Measurements from ENCODE around the gene GSK3B.
A peak's percentile ranks its signal among the peaks of the same experiment; 100 is the strongest.

GSK3B gene

DNA sequence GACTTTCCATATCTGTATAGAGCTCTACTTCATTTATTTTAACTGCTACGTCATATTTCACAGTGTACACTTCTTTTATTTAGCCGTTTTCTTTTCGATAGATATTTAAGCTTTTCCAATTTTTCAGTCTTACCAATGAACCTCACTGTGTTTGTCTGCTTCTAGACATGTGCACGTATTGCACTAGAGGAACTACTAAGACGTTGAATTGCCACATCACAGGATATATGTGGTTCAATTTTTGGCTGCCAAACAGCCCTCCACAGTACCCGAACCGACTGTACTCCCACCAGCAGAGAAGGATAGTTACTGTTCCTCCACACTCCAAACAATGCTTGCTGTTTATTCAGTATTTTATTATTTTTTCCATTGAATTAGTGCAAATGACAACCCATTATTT, 310.4 kb downstream of the GSK3B start:
- H3K36me3 ChIP-seq = no peaks in the 10 kb centered on the region
- TF ChIP-seq, protein P1, sequence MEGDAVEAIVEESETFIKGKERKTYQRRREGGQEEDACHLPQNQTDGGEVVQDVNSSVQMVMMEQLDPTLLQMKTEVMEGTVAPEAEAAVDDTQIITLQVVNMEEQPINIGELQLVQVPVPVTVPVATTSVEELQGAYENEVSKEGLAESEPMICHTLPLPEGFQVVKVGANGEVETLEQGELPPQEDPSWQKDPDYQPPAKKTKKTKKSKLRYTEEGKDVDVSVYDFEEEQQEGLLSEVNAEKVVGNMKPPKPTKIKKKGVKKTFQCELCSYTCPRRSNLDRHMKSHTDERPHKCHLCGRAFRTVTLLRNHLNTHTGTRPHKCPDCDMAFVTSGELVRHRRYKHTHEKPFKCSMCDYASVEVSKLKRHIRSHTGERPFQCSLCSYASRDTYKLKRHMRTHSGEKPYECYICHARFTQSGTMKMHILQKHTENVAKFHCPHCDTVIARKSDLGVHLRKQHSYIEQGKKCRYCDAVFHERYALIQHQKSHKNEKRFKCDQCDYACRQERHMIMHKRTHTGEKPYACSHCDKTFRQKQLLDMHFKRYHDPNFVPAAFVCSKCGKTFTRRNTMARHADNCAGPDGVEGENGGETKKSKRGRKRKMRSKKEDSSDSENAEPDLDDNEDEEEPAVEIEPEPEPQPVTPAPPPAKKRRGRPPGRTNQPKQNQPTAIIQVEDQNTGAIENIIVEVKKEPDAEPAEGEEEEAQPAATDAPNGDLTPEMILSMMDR (IDR thresholded peaks at IDR 0.05) = no peak

DNA sequence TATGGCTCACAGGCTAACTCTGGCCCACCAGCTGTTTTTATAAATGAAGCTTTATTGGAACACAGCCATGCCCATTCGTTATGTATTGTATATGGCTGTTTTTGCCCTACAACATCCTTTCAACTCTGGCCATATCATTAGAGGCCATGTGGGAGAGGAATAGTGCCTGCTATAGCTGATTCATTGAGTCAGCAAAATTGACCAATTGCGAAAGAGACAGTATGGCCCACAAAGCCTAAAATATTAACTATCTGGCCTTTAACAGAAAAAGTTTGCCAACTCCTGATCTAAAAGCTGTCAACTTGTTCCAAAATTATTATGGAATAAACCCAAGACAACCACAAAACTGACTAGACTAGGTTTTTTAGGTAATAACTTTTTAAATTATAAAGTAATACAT, 311.0 kb downstream of the GSK3B start:
- TF ChIP-seq, protein P1 (IDR thresholded peaks at IDR 0.05) = no peak
- peaks cover 27 to 50% of the 10 kb centered on the region in 2 experiments for H3K4me1 ChIP-seq (ENCODE audit: control insufficient read depth in 1 of 2, insufficient read depth in 1 of 2, low read depth in 1 of 2, low read length in 1 of 2)
- no peaks in the 10 kb centered on the region for H3K36me3 ChIP-seq
- H3K27me3 ChIP-seq = no peaks in the 10 kb centered on the region
- no peak overlapping the region for H3K27ac ChIP-seq
- H3K4me3 ChIP-seq (ENCODE audit: low read depth in 1 of 2, low read length in 1 of 2) = no peak overlapping the region
- H3K9me3 ChIP-seq = no peaks in the 10 kb centered on the region

More for the DNA sequence above, 310.4 kb downstream of the GSK3B start:
- Histone ChIP-seq H3K4me3 (ENCODE audit: low read depth in 1 of 2, low read length in 1 of 2) (no peak overlapping the region), H3K27ac (no peak overlapping the region), H3K4me1 (ENCODE audit: control insufficient read depth in 1 of 2, insufficient read depth in 1 of 2, low read depth in 1 of 2, low read length in 1 of 2) (peaks cover 27 to 50% of the 10 kb centered on the region in 2 experiments), H3K9me3 (no peaks in the 10 kb centered on the region), H3K27me3 (no peaks in the 10 kb centered on the region)

DNA sequence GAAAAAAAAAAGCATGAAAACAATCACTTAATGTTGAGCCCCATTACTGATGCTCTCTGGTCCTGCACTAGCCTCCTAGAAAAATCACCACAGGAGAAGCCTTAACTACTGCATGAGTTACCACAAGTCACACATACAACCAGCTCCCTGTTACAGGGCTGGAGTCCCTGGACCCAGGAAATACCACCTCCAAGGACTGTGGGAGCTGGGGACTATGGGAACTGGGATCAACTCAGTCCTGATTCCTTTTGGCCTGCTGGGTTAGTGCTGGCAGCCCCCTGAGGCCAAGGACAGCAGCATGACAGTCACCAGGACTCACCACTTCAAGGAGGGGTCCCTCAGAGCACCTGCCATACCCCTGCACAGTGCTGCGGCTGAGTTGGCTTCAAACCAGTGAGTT, 311.8 kb downstream of the GSK3B start:
- H3K36me3 ChIP-seq = no peaks in the 10 kb centered on the region
- TF ChIP-seq, protein P1 (IDR thresholded peaks at IDR 0.05) = no peak
- no peak overlapping the region for H3K4me3 ChIP-seq (ENCODE audit: low read depth in 1 of 2, low read length in 1 of 2)
- no peaks in the 10 kb centered on the region for H3K27me3 ChIP-seq
- H3K27ac ChIP-seq = no peak overlapping the region
- H3K9me3 ChIP-seq = no peaks in the 10 kb centered on the region
- H3K4me1 ChIP-seq (ENCODE audit: control insufficient read depth in 1 of 2, insufficient read depth in 1 of 2, low read depth in 1 of 2, low read length in 1 of 2) = peaks cover 27 to 50% of the 10 kb centered on the region in 2 experiments

DNA sequence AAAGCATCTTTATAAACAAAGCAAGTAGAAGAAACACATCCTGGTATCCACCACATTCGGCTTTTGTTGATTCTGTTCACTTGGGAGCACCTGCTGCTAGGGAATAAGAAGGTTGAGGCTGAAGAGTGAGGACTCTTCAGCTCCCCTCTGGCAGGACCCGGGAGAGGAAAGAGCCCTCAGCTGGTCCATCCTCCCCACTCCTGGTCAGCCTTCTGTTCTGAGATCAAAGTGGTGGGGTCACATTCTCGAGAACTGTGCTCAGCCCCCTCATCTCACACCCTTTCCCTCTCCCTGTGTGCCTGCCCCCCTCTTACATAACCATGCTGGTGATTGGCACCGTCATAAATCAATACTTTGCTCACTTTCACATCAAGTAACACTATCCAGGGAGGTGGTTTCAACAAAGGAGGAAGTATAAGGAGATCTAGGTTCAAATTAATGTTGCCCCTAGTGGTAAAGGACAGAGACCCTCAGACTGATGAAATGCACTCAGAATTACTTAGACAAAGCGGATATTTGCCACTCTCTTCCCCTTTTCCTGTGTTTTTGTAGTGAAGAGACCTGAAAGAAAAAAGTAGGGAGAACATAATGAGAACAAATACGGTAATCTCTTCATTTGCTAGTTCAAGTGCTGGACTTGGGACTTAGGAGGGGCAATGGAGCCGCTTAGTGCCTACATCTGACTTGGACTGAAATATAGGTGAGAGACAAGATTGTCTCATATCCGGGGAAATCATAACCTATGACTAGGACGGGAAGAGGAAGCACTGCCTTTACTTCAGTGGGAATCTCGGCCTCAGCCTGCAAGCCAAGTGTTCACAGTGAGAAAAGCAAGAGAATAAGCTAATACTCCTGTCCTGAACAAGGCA, 312.7 kb downstream of the GSK3B start, which contains the start of gene NR1I2:
Gene NR1I2 (plus strand): TSS at position 772 of the 869 bp plus-strand sequence.
- Histone ChIP-seq H3K9me3 (no peaks in the 10 kb centered on the region), H3K27me3 (no peaks in the 10 kb centered on the region), H3K4me3 (ENCODE audit: low read depth in 1 of 2, low read length in 1 of 2) (no peak within 1 kb of the TSS), H3K27ac (peak within 1 kb of the TSS; percentile 19), H3K4me1 (ENCODE audit: control insufficient read depth in 1 of 2, insufficient read depth in 1 of 2, low read depth in 1 of 2, low read length in 1 of 2) (peaks cover 27 to 50% of the 10 kb centered on the region in 2 experiments), H3K36me3 (no peaks in the 10 kb centered on the region)
- TF ChIP-seq, protein P1 (IDR thresholded peaks at IDR 0.05) = no peak

DNA sequence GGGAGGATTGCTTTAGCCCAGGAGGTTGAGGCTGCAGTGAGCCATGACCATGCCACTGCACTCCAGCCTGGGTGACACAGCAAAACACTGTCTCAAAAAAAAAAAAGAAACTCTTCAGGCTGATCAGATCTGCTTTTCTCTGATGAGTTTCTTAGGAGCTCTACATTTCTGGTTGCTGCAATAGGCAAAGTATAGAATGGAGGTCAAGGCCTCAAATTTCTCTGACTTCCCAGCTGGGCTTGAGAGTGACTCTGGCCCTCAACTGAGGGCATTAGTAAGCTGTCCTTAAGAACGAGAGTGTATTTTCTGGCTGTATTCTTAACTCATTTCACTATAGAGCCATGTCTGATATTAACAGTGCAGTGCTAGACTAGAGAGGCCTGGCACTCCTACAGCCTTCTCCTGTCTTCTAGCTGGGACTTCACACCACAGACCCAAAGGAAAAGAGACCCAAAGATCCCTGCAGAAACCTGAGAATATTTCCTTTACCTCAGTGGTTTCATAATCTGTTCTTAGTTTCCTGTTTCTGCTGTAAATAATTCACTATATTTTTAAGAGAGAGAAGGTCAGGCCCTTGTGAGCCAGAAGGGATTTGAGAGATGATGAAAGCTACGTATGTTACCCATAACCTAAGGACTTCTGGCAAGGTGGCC, 314.4 kb downstream of the GSK3B start:
- peaks cover 27 to 50% of the 10 kb centered on the region in 2 experiments for H3K4me1 ChIP-seq (ENCODE audit: control insufficient read depth in 1 of 2, insufficient read depth in 1 of 2, low read depth in 1 of 2, low read length in 1 of 2)
- H3K9me3 ChIP-seq = no peaks in the 10 kb centered on the region
- peak overlapping the region; percentile 43 for H3K27ac ChIP-seq
- no peaks in the 10 kb centered on the region for H3K27me3 ChIP-seq
- H3K4me3 ChIP-seq (ENCODE audit: low read depth in 1 of 2, low read length in 1 of 2) = no peak overlapping the region
- H3K36me3 ChIP-seq = no peaks in the 10 kb centered on the region
- TF ChIP-seq, protein P1 (IDR thresholded peaks at IDR 0.05) = no peak
